SHP77 treated with DMSO at 0.1 percent for 48 hours (cell line): ENCODE results near the gene RAB39A.
"Not testable (repeated sequence)": the region's sequence is repeated elsewhere in the genome, so short reads cannot be mapped to it uniquely, and the experiment has no call there.

Experiments
- DNase-seq: peaks from one replicate; lab custom pipeline; 2025; lab: John Stamatoyannopoulos, UW

The RAB39A gene

GRCh38 chr11:107928046-107928766 is at the start of gene RAB39A:
Gene RAB39A (plus strand): TSS chr11:107928448. CDS start chr11:107928569, 121 bp downstream.
- peak; percentile 95 for DNase-seq

GRCh38 chr11:107881471-107881870 is 46.8 kb upstream of the RAB39A start:
- not testable (repeated sequence) for DNase-seq

DNA sequence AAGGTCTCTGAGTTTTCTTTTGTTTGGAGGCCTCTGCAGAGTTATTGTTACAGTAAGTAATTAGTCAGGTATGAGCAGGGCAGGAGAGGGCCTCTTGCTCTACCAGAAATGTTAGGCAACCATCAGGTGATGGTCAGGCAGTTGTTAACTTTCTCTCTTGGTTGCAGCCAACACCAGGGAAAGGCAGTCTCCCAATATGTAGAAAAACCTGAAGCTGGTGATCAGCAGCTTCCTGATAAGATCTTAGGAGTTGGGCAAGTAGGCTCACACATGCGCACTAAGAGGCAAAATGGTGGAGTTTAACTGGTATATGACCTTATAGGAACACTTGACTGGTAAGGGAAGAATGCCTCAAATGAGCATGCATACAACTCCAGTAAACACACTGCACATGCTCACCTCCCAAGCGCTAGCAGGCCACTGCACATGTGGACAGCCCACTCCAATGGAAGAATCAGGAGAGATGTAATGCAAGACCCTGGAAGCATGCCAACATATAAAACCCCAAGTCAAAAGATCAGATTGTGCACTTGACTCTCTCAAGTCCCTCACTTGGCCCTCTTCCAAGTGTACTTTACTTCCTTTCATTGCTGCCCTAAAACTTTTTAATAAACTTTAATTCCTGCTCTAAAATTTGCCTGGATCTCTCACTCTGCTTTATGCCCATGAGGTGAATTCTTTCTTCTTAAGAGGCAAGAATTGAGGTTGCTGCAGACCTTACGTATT is 46.0 kb upstream of the RAB39A start:
- DNase-seq, result no peak

DNA sequence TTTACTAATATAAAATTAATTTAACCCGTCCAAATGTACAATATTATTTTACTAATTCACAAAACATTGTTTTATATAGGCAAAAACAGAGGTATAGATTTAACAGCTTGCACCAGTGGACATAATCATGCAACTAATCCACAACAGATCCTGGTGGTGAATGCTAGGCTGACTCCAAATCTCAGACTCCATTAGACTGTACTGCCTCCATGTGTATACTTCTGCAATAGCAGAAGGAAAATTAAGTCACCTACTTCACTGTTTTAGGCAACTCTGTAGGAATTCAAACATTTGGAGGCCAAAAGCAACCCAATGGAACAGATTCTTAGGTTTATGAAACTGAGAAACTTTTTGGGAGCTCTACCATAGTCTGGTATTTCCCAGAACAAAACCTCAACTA is 30.0 kb upstream of the RAB39A start:
- DNase-seq, result no peak

GRCh38 chr11:107908211-107908610 is 20.0 kb upstream of the RAB39A start:
- no peak for DNase-seq

DNA sequence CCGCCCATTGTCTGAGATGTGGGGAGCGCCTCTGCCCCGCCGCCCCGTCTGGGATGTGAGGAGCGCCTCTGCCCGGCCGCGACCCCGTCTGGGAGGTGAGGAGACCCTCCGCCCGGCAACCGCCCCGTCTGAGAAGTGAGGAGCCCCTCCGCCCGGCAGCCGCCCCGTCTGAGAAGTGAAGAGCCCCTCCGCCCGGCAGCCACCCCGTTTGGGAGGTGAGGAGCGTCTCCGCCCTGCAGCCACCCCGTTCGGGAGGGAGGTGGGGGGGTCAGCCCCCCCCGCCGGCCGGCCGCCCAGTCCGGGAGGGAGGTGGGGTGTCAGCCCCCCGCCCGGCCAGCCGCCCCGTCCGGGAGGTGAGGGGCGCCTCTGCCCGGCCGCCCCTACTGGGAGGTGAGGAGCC is 15.8 kb upstream of the RAB39A start:
- DNase-seq, result not testable (repeated sequence)

DNA sequence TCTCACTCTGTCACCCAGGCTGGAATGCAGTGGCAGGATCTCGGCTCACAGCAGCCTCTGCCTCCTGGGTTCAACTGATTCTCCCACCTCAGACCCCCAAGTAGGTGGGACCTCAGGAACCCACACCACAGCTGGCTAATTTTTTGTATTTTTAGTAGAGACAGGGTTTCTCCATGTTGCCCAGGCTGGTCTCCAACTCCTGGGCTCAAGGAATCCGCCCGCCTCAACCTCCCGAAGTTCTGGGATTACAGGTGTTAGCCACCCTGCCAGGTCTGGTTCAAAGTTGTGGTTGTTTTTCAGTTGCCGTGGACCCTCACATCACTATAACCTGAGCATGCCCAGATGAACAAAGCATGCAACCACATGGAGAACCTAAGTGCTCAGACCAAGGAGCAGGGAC is 13.0 kb upstream of the RAB39A start:
- DNase-seq, result no peak

- no peak for DNase-seq
Measured at GRCh38 chr11:107916671-107917241, 11.5 kb upstream of the RAB39A start.

GRCh38 chr11:107921997-107922396 is 6.3 kb upstream of the RAB39A start:
- DNase-seq, result no peak

GRCh38 chr11:107923519-107923918 is 4.7 kb upstream of the RAB39A start:
- DNase-seq, result not testable (repeated sequence)

- DNase-seq, result no peak
Measured at GRCh38 chr11:107924306-107924705, 3.9 kb upstream of the RAB39A start.

DNA sequence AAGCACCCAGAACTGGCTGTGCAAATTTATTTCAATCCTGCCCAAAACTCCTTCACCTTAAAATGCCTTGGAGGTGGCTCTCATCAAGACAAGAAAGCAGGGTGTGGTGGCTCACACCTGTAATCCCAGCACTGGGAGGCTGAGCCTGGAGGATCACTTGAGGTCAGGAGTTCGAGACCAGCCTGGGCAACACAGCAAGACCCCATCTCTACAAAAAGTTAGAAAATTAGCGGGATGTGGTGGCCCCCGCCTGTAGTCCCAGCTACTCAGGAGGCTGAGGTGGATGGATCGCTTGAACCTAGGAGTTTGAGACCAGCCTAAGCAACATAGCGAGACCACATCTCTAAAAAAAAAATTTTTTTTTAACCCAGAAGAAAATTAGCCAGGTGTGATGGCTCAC is 689 bp upstream of the RAB39A start:
- no peak for DNase-seq

DNA sequence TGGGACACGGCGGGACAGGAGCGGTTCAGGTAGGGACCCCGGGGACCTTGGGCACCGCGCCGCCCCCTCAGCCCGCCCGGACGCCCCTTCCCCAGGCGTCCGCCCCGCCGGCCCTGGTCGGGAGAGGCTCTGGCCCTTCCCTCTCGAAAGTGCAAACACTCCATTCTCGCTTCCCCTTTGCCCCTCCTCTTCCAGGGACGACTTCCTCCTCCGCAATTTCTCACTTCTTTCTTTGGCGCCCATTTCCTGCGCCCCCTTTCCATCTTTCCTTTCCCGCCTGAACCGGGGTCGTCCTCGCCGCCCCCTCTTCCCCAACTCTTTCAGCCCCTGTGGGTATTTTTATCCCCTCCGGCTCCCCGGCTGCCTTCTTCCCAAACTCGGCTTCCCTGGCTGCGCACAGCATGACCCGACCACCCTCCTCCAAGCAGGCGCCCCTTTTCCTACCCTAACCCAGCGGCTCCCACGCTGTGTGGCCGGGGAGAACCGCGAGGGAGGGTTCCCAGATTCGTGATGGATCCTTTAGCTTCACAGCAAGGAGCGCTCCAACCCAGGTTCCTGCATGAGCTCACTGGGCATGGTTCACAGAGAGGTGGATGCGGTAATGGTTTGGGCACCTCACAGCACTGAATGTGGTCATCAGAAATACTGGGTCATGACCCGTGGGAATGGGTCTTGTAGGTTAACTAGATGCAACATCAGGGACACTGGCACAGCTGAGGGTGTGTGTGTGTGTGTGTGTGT is 689 bp downstream of the RAB39A start:
- peak; percentile 2 for DNase-seq

GRCh38 chr11:107929611-107930200 is 1.5 kb downstream of the RAB39A start:
- DNase-seq, result no peak

DNA sequence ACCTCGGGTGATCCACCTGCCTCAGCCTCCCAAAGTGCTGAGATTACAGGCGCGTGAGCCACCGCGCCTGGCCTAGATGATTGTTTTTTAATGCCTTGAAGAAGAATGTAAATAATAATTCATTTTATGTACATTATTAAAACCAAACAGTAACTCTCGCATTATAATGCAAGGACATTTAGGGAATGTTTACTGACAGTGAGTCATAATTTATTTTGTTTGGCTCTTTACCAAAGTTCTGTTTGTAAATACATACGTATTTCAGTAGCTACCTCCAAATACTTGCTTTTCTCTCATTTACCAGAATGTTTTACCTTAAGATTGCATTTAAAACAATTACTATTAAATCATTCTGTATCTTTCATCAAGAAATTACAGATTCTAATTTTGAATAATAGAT is 3.0 kb downstream of the RAB39A start:
- DNase-seq, result no peak

DNA sequence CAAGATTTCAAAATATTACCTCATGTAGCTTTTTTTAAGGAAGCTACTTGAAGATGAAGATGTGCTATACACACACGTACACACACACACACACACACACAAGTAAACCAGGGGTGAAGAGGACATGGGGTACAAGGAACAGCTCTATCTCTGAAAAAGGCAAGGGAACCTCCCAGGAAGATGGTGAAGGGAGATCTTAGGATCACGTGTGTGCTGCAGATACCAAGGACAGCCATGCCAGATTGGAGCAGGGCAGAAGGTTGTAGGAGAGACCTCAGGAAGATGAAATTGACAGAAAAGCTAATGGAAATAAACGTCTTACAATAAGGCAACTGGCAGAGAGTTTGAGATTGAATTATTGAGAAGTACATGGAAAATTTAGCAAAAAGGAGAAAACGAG is 19.7 kb downstream of the RAB39A start:
- no peak for DNase-seq

- not testable (repeated sequence) for DNase-seq
Measured at GRCh38 chr11:107948328-107948727, 20.1 kb downstream of the RAB39A start.

- DNase-seq, result no peak
Measured at GRCh38 chr11:107951155-107951554, 22.9 kb downstream of the RAB39A start.

GRCh38 chr11:107953446-107953845 is 25.2 kb downstream of the RAB39A start:
- no peak for DNase-seq

DNA sequence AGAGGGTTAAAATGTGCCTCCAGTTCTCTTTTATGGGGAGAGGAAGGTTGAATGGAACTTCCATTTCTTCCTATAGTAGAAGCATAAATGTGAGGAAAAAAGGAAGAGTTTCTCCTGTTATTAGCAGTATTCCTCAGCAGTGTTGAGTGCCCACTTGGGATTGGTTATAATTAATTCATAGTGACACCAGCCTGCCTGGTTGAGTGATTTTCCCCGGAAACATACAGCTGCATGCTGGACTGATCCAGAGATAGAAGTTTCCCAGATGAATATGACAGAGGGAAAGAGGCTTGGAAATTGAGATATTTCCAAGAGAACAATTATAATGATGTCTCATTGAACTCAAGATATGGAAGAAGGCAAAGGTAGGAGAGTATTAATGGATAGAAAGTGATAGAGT is 28.3 kb downstream of the RAB39A start:
- DNase-seq, result no peak

DNA sequence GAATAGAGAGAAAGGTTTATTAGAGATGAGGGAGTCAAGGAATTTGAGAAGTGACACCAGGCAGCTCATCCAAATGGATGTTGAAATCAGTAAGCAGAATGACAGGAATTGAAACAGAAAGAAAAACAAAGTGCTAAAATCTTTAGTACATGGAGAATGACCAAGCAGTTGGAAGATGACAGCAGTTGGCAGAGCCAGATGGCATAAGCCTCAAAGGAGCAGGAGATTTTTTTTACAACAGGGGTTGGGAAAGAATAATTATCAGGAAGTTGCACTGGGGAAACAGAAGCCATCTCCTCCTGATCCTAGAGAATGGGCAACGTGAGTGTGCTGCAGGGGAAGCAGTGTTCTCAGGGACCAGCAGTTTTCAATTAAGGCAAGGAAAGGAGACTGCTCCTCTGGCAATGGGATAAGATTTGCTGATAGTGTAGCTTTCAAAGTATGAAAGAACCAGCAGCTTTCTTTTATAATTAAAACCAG is 28.9 kb downstream of the RAB39A start:
- DNase-seq, result no peak

- no peak for DNase-seq
Measured at GRCh38 chr11:107961480-107961879, 33.2 kb downstream of the RAB39A start.
